Suppressor macrophage treated with lipopolysaccharide for 4 hours (primary cell): Measurements from ENCODE around the gene HBB.

Experiments used
- DNase-seq: peaks from one replicate; pipeline ENCODE4 v3.0.0-alpha.2; 2020

The HBB gene

GRCh38 chr11:5246772-5247471 lies 20.1 kb upstream of the HBB start:
- DNase-seq: no peak

GRCh38 chr11:5245155-5245554 lies 18.3 kb upstream of the HBB start:
- DNase-seq: no peak

GRCh38 chr11:5243816-5244180 lies 16.9 kb upstream of the HBB start:
- no peak for DNase-seq

- no peak for DNase-seq
These were observed 16.3 kb upstream of the HBB start for GRCh38 chr11:5242933-5243815.

GRCh38 chr11:5242208-5242607 lies 15.3 kb upstream of the HBB start:
- DNase-seq: no peak

- DNase-seq: no peak
These were observed 14.6 kb upstream of the HBB start for GRCh38 chr11:5241458-5241857.

- DNase-seq: no peak
These were observed 13.6 kb upstream of the HBB start for GRCh38 chr11:5240458-5240857.

GRCh38 chr11:5240056-5240455 lies 13.2 kb upstream of the HBB start:
- no peak for DNase-seq

GRCh38 chr11:5239046-5239445 lies 12.2 kb upstream of the HBB start:
- peak; percentile 47 for DNase-seq

- peak; percentile 66 for DNase-seq
These were observed 11.6 kb upstream of the HBB start for GRCh38 chr11:5238486-5238885.

GRCh38 chr11:5237420-5237819 lies 10.5 kb upstream of the HBB start:
- DNase-seq: no peak

GRCh38 chr11:5235364-5236095 lies 8.7 kb upstream of the HBB start:
- DNase-seq: no peak

GRCh38 chr11:5234381-5234834 lies 7.5 kb upstream of the HBB start, which contains the start of gene HBD:
Gene HBD (minus strand): TSS chr11:5234483. CDS start chr11:5234433, 50 bp downstream.
- peak; percentile 20 for DNase-seq

GRCh38 chr11:5233307-5233706 lies 6.4 kb upstream of the HBB start:
- DNase-seq: no peak

GRCh38 chr11:5232821-5233220 lies 6.0 kb upstream of the HBB start:
- DNase-seq: no peak

- no peak for DNase-seq
These were observed 5.3 kb upstream of the HBB start for GRCh38 chr11:5232176-5232575.

- DNase-seq: no peak
These were observed 4.2 kb upstream of the HBB start for GRCh38 chr11:5231111-5231510.

- DNase-seq: no peak
These were observed 3.4 kb upstream of the HBB start for GRCh38 chr11:5230266-5230665.

GRCh38 chr11:5229796-5230195 lies 2.9 kb upstream of the HBB start:
- no peak for DNase-seq

- DNase-seq: no peak
These were observed 2.5 kb upstream of the HBB start for GRCh38 chr11:5229356-5229755.

- no peak for DNase-seq
These were observed 1.3 kb upstream of the HBB start for GRCh38 chr11:5228124-5228523.

GRCh38 chr11:5227681-5228080 lies 810 bp upstream of the HBB start:
- DNase-seq: no peak

- DNase-seq: no peak
These were observed 1.4 kb downstream of the HBB start for GRCh38 chr11:5225480-5225871.
